Measurements from ENCODE around the gene PRKN. TPM values are rescaled to one million over a fixed set of nuclear protein-coding genes. Genes with fewer than 3 reads are reported as not detected.

The PRKN gene
- total and polyA plus RNA-seq, 2 experiments from 2014 or later: 0.10 to 0.84 TPM

- Histone ChIP-seq H3F3A (replicated peaks; ENCODE audit: low read depth) (no peaks in the 10 kb centered on the region), H3K9me2 (ENCODE audit: insufficient read depth) (no peaks in the 10 kb centered on the region), H2AFZ (no peak overlapping the region), H3K4me2 (no peak overlapping the region), H3K4me3 (no peak overlapping the region), H4K20me1 (replicated peaks; ENCODE audit: insufficient read depth) (no peaks in the 10 kb centered on the region), H3K4me1 (ENCODE audit: insufficient read depth) (no peaks in the 10 kb centered on the region), H3K36me3 (ENCODE audit: insufficient read depth) (no peaks in the 10 kb centered on the region), H3K27ac (ENCODE audit: low read depth) (no peak overlapping the region), H3K79me2 (replicated peaks; ENCODE audit: insufficient read depth) (no peaks in the 10 kb centered on the region), H3K27me3 (ENCODE audit: insufficient read depth) (no peaks in the 10 kb centered on the region)
- ATAC-seq: no peak
- Mint-ChIP-seq H3K4me1 (no peaks in the 10 kb centered on the region), H3K4me3 (no peak overlapping the region), H3K9me3 (no peaks in the 10 kb centered on the region), H3K36me3 (ENCODE audit: low read depth) (no peaks in the 10 kb centered on the region), H3K27me3 (ENCODE audit: insufficient read depth, low read depth, poor library complexity) (no peaks in the 10 kb centered on the region), H3K27ac (no peak overlapping the region)
- DNase-seq (ENCODE audit: low spot score): no peak
- TF ChIP-seq EZH2phosphoT487 (IDR thresholded peaks at IDR 0.05; ENCODE audit: unreplicated experiment) (no peak), CREB1 (CRISPR knock-in tag; IDR thresholded peaks at IDR 0.05; ENCODE audit: low read depth) (no peak), CTCF (conservative IDR thresholded peaks at IDR 0.05; ENCODE audit: low read depth in 2 of 2) (no peak), REST (IDR thresholded peaks at IDR 0.05; ENCODE audit: unreplicated experiment) (no peak), ZNF114 (CRISPR knock-in tag; IDR thresholded peaks at IDR 0.05) (no peak), ZNF462 (CRISPR knock-in tag; IDR thresholded peaks at IDR 0.05) (no peak), POLR2AphosphoS5 (IDR thresholded peaks at IDR 0.05; ENCODE audit: low read depth) (no peak), EZH2 (IDR thresholded peaks at IDR 0.05; ENCODE audit: low read depth, unreplicated experiment) (no peak), JUNB (IDR thresholded peaks at IDR 0.05; ENCODE audit: unreplicated experiment) (no peak), STAT1 (IDR thresholded peaks at IDR 0.05; ENCODE audit: unreplicated experiment) (no peak), ZNF331 (CRISPR knock-in tag; IDR thresholded peaks at IDR 0.05; ENCODE audit: low read depth) (no peak), NANOG (IDR thresholded peaks at IDR 0.05; ENCODE audit: borderline replicate concordance) (no peak)
- TF ChIP-seq, protein P1, sequence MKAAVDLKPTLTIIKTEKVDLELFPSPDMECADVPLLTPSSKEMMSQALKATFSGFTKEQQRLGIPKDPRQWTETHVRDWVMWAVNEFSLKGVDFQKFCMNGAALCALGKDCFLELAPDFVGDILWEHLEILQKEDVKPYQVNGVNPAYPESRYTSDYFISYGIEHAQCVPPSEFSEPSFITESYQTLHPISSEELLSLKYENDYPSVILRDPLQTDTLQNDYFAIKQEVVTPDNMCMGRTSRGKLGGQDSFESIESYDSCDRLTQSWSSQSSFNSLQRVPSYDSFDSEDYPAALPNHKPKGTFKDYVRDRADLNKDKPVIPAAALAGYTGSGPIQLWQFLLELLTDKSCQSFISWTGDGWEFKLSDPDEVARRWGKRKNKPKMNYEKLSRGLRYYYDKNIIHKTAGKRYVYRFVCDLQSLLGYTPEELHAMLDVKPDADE (IDR thresholded peaks at IDR 0.05): no peak
Measured at GRCh38 chr6:162615016-162615705, 112.4 kb downstream of the PRKN start.

Data from GM23338 (cell line).